HCT116 (cell line): ENCODE measurements around the gene TNC. TPM values are rescaled to one million over a fixed set of nuclear protein-coding genes. Genes with fewer than 3 reads are reported as not detected.

Experiments
- ATAC-seq: fragments of 200-7000 bp; cut with Tn5 transposase; 2 replicates; pipeline ENCODE4 v1.9.1; 2020; ENCODE audit warnings: mild to moderate bottlenecking, moderate library complexity
- BruUV-seq: library from RNA; stranded (reverse); fragments of 400-500 nt; replicated peaks from 2 replicates; lab custom pipeline; 2021; lab: Mats Ljungman, UMichigan
- CTCF ChIA-PET: fragments of 300-600 bp; sonication (Branson Sonifier 250); formaldehyde crosslinking; loops from one replicate; lab custom pipeline; 2021; ENCODE audit warnings: antibody characterized with exemption; lab: Charles Lee
- POLR2A ChIA-PET: fragments of 300-600, 350-600 bp; sonication (Branson Sonifier 250); formaldehyde crosslinking; loops from one replicate; lab custom pipeline; 2021; ENCODE audit warnings: antibody characterized with exemption; lab: Charles Lee
- RAD21 ChIA-PET, 2 experiments: fragments of 300-600 bp; sonication (Branson Sonifier 250); formaldehyde crosslinking; loops; one replicate each; lab custom pipeline; 2023; ENCODE audit warnings: low total read pairs in 2 of 2; ENCODE audit not compliant: uncharacterized antibody in 2 of 2, unreplicated experiment in 2 of 2, low non-redundant PET in 1 of 2; lab: Charles Lee
- DNase-seq: peaks from one replicate; pipeline ENCODE4 v3.0.0-alpha.2; 2010; ENCODE audit warnings: low read depth, low spot score
- H2AFZ ChIP-seq: fragments of 200-600 bp; shearing (Covaris generic), sonication (generic); 2 replicates; pipeline ENCODE4 v1.6.1; 2017; ENCODE audit warnings: low read depth, mixed run types, mixed read lengths, antibody characterized with exemption, low read length; ENCODE audit not compliant: poor library complexity, severe bottlenecking
- H3K27ac ChIP-seq: 2 replicates; pipeline ENCODE4 v1.5.1; 2012; ENCODE audit warnings: low read depth, low read length
- H3K27me3 ChIP-seq: fragments of 200-600 bp; sonication (generic); 2 replicates; pipeline ENCODE4 v1.6.1; 2016; ENCODE audit warnings: mixed run types, low read length, mixed read lengths; ENCODE audit not compliant: insufficient read depth
- H3K36me3 ChIP-seq, 2 experiments: fragments of 200-500 bp in 1 of 2; fragments of 200-600 bp in 1 of 2; sonication (Bioruptor generic) in 1 of 2; sonication (generic) in 1 of 2; 2 replicates each; pipeline versions ENCODE4 v1.5.1 to v1.6.1; 2014 to 2016; ENCODE audit warnings: low read length in 2 of 2, inconsistent platforms in 1 of 2, mixed read lengths in 1 of 2, mixed run types in 1 of 2; ENCODE audit not compliant: insufficient read depth in 2 of 2, control insufficient read depth in 1 of 2
- H3K4me1 ChIP-seq, 2 experiments: fragments of 200-600 bp in 1 of 2; sonication (generic) in 1 of 2; 2 replicates each; pipeline versions ENCODE4 v1.5.1 to v1.6.1; 2012 to 2017; ENCODE audit warnings: low read length in 2 of 2, inconsistent platforms in 1 of 2, mild to moderate bottlenecking in 1 of 2, mixed read lengths in 1 of 2, mixed run types in 1 of 2, moderate library complexity in 1 of 2; ENCODE audit not compliant: insufficient read depth in 2 of 2, control insufficient read depth in 1 of 2
- H3K4me2 ChIP-seq: fragments of 200-600 bp; sonication (generic); 2 replicates; pipeline ENCODE4 v1.6.1; 2017; ENCODE audit warnings: mixed run types, low read length, mixed read lengths
- H3K4me3 ChIP-seq, 2 experiments: fragments of 200-600 bp in 1 of 2; sonication (generic) in 1 of 2; replicated peaks in 1 of 2; 2 replicates each; pipeline ENCODE4 v1.5.1; 2011 to 2016; ENCODE audit warnings: low read length in 2 of 2, control low read depth in 1 of 2, low read depth in 1 of 2, mild to moderate bottlenecking in 1 of 2, mixed read lengths in 1 of 2, mixed run types in 1 of 2
- H3K79me2 ChIP-seq: fragments of 200-600 bp; sonication (generic); 2 replicates; pipeline ENCODE4 v1.6.1; 2017; ENCODE audit warnings: mild to moderate bottlenecking, mixed run types, low read length, moderate library complexity, mixed read lengths; ENCODE audit not compliant: insufficient read depth
- H3K9ac ChIP-seq: fragments of 200-600 bp; sonication (generic); 2 replicates; pipeline ENCODE4 v1.6.1; 2016; ENCODE audit warnings: low read length, mixed read lengths
- H3K9me2 ChIP-seq: fragments of 200-600 bp; sonication (generic), shearing (Covaris generic); 2 replicates; pipeline ENCODE4 v1.6.1; 2017; ENCODE audit warnings: mixed run types, mild to moderate bottlenecking, moderate library complexity; ENCODE audit not compliant: insufficient read depth
- H3K9me3 ChIP-seq, 2 experiments: fragments of 200-500 bp in 1 of 2; fragments of 200-600 bp in 1 of 2; sonication (Bioruptor generic) in 1 of 2; sonication (generic) in 1 of 2; 2 replicates each; pipeline ENCODE4 v1.6.1; 2014 to 2017; ENCODE audit warnings: low read length in 2 of 2, mixed read lengths in 2 of 2, inconsistent platforms in 1 of 2, low read depth in 1 of 2, mild to moderate bottlenecking in 1 of 2, mixed run types in 1 of 2, moderate library complexity in 1 of 2; ENCODE audit not compliant: control insufficient read depth in 1 of 2, insufficient read depth in 1 of 2
- H4K20me1 ChIP-seq: fragments of 200-600 bp; sonication (generic), shearing (Covaris generic); 2 replicates; pipeline ENCODE4 v1.6.1; 2017; ENCODE audit warnings: mixed run types, mild to moderate bottlenecking, moderate library complexity; ENCODE audit not compliant: insufficient read depth
- ATF3 ChIP-seq: IDR thresholded peaks from 2 replicates; pipeline ENCODE4 v1.6.1; 2012
- CBX3 ChIP-seq: IDR thresholded peaks from 2 replicates; pipeline ENCODE4 v1.6.1; 2012; ENCODE audit warnings: low read depth
- EGR1 ChIP-seq: IDR thresholded peaks from 2 replicates; pipeline ENCODE4 v1.6.1; 2012; ENCODE audit warnings: low read depth
- ELF1 ChIP-seq: IDR thresholded peaks from 2 replicates; pipeline ENCODE4 v1.6.1; 2012; ENCODE audit warnings: low read depth, borderline replicate concordance
- EZH2phosphoT487 ChIP-seq: fragments of 200-600 bp; IDR thresholded peaks from 2 replicates; pipeline ENCODE4 v1.6.1; 2018; ENCODE audit warnings: antibody characterized with exemption, borderline replicate concordance
- JUND ChIP-seq: IDR thresholded peaks from 2 replicates; pipeline ENCODE4 v1.6.1; 2012
- POLR2A ChIP-seq: IDR thresholded peaks from 2 replicates; pipeline ENCODE4 v1.7.0; 2011; ENCODE audit warnings: borderline replicate concordance; ENCODE audit not compliant: insufficient read depth, insufficient read length; ENCODE audit errors: extremely low read depth
- RAD21 ChIP-seq: IDR thresholded peaks from 2 replicates; pipeline ENCODE4 v1.6.1; 2012; ENCODE audit warnings: low read depth, mild to moderate bottlenecking
- SIN3A ChIP-seq: IDR thresholded peaks from 2 replicates; pipeline ENCODE4 v1.6.1; 2012; ENCODE audit warnings: low read depth
- SRF ChIP-seq: IDR thresholded peaks from 2 replicates; pipeline ENCODE4 v1.6.1; 2012; ENCODE audit warnings: low read depth
- TCF7L2 ChIP-seq: IDR thresholded peaks from 2 replicates; pipeline ENCODE4 v1.7.0; 2011; ENCODE audit warnings: borderline replicate concordance, inconsistent platforms; ENCODE audit not compliant: insufficient read depth, insufficient read length; ENCODE audit errors: extremely low read depth
- YY1 ChIP-seq: IDR thresholded peaks from 2 replicates; pipeline ENCODE4 v1.6.1; 2011; ENCODE audit warnings: low read length, low read depth, moderate library complexity, mild to moderate bottlenecking; ENCODE audit not compliant: insufficient replicate concordance; ENCODE audit errors: extremely low read depth
- ZNF274 ChIP-seq: fragments of 200-500 bp; sonication (Bioruptor generic); IDR thresholded peaks from 2 replicates; pipeline ENCODE4 v1.6.1; 2014; ENCODE audit warnings: mild to moderate bottlenecking, low read depth, low read length, inconsistent platforms
- intact Hi-C: fragments of 100-400 bp; cut with micrococcal nuclease; formaldehyde crosslinking; loops from 2 replicates; pipeline ENCODE4 v1.10.0; 2022
- total RNA-seq: library from RNA; stranded (reverse); gene quantifications from one replicate; pipeline ENCODE4 v1.2.1, GENCODE V29; 2021; ENCODE audit not compliant: unreplicated experiment
- TF ChIP-seq, protein P1 (sequence below), 3 experiments: fragments of 200-600 bp in 1 of 3; sonication (generic) in 1 of 3; IDR thresholded peaks in 2 of 3; conservative IDR thresholded peaks in 1 of 3; 2 replicates each; pipeline ENCODE4 v1.5.1; 2012 to 2017; ENCODE audit warnings: low read depth in 2 of 3, low read length in 2 of 3, antibody characterized with exemption in 1 of 3, borderline replicate concordance in 1 of 3, control low read depth in 1 of 3, mild to moderate bottlenecking in 1 of 3, mixed read lengths in 1 of 3, mixed run types in 1 of 3, moderate library complexity in 1 of 3; ENCODE audit not compliant: insufficient read depth in 1 of 3
- TF ChIP-seq, protein P2 (sequence below): IDR thresholded peaks from 2 replicates; pipeline ENCODE4 v1.6.1; 2011; ENCODE audit warnings: mild to moderate bottlenecking, low read length, moderate library complexity; ENCODE audit not compliant: insufficient replicate concordance; ENCODE audit errors: extremely low read depth
- TF ChIP-seq, protein P3 (sequence below): IDR thresholded peaks from 2 replicates; pipeline ENCODE4 v1.6.1; 2012
- TF ChIP-seq, protein P4 (sequence below): IDR thresholded peaks from 2 replicates; pipeline ENCODE4 v1.6.1; 2012; ENCODE audit warnings: low read depth

The TNC gene
- total RNA-seq, 1 experiment from 2014 or later = 0.49 TPM

GRCh38 chr9:115004545-115004944 lies 113.4 kb downstream of the TNC start:
- TF ChIP-seq, protein P1, sequence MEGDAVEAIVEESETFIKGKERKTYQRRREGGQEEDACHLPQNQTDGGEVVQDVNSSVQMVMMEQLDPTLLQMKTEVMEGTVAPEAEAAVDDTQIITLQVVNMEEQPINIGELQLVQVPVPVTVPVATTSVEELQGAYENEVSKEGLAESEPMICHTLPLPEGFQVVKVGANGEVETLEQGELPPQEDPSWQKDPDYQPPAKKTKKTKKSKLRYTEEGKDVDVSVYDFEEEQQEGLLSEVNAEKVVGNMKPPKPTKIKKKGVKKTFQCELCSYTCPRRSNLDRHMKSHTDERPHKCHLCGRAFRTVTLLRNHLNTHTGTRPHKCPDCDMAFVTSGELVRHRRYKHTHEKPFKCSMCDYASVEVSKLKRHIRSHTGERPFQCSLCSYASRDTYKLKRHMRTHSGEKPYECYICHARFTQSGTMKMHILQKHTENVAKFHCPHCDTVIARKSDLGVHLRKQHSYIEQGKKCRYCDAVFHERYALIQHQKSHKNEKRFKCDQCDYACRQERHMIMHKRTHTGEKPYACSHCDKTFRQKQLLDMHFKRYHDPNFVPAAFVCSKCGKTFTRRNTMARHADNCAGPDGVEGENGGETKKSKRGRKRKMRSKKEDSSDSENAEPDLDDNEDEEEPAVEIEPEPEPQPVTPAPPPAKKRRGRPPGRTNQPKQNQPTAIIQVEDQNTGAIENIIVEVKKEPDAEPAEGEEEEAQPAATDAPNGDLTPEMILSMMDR (IDR thresholded peaks at IDR 0.05 in 2 of 3, conservative IDR thresholded peaks at IDR 0.05 in 1 of 3; ENCODE audit: borderline replicate concordance in 1 of 3, insufficient read depth in 1 of 3, low read depth in 2 of 3, low read length in 2 of 3) = no peak
- TF ChIP-seq TCF7L2 = no peak
- no peak for TF ChIP-seq JUND
- TF ChIP-seq SRF = no peak
- no peak for TF ChIP-seq ATF3
- no peak for TF ChIP-seq YY1
- no peak for TF ChIP-seq ELF1
- TF ChIP-seq CBX3 = no peak
- TF ChIP-seq ZNF274 = no peak
- TF ChIP-seq EZH2phosphoT487 = no peak
- TF ChIP-seq, protein P2, sequence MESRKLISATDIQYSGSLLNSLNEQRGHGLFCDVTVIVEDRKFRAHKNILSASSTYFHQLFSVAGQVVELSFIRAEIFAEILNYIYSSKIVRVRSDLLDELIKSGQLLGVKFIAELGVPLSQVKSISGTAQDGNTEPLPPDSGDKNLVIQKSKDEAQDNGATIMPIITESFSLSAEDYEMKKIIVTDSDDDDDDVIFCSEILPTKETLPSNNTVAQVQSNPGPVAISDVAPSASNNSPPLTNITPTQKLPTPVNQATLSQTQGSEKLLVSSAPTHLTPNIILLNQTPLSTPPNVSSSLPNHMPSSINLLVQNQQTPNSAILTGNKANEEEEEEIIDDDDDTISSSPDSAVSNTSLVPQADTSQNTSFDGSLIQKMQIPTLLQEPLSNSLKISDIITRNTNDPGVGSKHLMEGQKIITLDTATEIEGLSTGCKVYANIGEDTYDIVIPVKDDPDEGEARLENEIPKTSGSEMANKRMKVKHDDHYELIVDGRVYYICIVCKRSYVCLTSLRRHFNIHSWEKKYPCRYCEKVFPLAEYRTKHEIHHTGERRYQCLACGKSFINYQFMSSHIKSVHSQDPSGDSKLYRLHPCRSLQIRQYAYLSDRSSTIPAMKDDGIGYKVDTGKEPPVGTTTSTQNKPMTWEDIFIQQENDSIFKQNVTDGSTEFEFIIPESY = no peak
- TF ChIP-seq SIN3A = no peak
- TF ChIP-seq, protein P3, sequence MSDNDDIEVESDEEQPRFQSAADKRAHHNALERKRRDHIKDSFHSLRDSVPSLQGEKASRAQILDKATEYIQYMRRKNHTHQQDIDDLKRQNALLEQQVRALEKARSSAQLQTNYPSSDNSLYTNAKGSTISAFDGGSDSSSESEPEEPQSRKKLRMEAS = no peak
- TF ChIP-seq, protein P4, sequence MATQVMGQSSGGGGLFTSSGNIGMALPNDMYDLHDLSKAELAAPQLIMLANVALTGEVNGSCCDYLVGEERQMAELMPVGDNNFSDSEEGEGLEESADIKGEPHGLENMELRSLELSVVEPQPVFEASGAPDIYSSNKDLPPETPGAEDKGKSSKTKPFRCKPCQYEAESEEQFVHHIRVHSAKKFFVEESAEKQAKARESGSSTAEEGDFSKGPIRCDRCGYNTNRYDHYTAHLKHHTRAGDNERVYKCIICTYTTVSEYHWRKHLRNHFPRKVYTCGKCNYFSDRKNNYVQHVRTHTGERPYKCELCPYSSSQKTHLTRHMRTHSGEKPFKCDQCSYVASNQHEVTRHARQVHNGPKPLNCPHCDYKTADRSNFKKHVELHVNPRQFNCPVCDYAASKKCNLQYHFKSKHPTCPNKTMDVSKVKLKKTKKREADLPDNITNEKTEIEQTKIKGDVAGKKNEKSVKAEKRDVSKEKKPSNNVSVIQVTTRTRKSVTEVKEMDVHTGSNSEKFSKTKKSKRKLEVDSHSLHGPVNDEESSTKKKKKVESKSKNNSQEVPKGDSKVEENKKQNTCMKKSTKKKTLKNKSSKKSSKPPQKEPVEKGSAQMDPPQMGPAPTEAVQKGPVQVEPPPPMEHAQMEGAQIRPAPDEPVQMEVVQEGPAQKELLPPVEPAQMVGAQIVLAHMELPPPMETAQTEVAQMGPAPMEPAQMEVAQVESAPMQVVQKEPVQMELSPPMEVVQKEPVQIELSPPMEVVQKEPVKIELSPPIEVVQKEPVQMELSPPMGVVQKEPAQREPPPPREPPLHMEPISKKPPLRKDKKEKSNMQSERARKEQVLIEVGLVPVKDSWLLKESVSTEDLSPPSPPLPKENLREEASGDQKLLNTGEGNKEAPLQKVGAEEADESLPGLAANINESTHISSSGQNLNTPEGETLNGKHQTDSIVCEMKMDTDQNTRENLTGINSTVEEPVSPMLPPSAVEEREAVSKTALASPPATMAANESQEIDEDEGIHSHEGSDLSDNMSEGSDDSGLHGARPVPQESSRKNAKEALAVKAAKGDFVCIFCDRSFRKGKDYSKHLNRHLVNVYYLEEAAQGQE = no peak
- no peak for TF ChIP-seq RAD21
- no peak for TF ChIP-seq POLR2A
- TF ChIP-seq EGR1 = no peak
- H2AFZ ChIP-seq = no peak overlapping the region
- no peaks in the 10 kb centered on the region for H3K9me3 ChIP-seq
- no peak overlapping the region for H3K9ac ChIP-seq
- POLR2A ChIA-PET = no interaction called here
- H3K27ac ChIP-seq = no peak overlapping the region
- no peaks in the 10 kb centered on the region for H3K4me1 ChIP-seq
- ATAC-seq = no peak
- H3K27me3 ChIP-seq = peaks cover 29% of the 10 kb centered on the region
- H4K20me1 ChIP-seq = no peaks in the 10 kb centered on the region
- RAD21 ChIA-PET = no interaction called here
- no peaks in the 10 kb centered on the region for H3K9me2 ChIP-seq
- H3K79me2 ChIP-seq = no peaks in the 10 kb centered on the region
- BruUV-seq = no TSS peak
- DNase-seq = no peak
- no peak overlapping the region for H3K4me2 ChIP-seq
- no peak overlapping the region for H3K4me3 ChIP-seq
- CTCF ChIA-PET = no interaction called here
- intact Hi-C loops = no loop called here
- no peaks in the 10 kb centered on the region for H3K36me3 ChIP-seq
